Iris pigment epithelial cell (primary cell): Measurements from ENCODE around the gene GAP43.
A peak's percentile ranks its signal among the peaks of the same experiment; 100 is the strongest.

ENCODE experiments used
- DNase-seq: peaks from one replicate; pipeline ENCODE4 v3.0.0-alpha.2; 2011; ENCODE audit warnings: low read depth

Gene GAP43

DNA sequence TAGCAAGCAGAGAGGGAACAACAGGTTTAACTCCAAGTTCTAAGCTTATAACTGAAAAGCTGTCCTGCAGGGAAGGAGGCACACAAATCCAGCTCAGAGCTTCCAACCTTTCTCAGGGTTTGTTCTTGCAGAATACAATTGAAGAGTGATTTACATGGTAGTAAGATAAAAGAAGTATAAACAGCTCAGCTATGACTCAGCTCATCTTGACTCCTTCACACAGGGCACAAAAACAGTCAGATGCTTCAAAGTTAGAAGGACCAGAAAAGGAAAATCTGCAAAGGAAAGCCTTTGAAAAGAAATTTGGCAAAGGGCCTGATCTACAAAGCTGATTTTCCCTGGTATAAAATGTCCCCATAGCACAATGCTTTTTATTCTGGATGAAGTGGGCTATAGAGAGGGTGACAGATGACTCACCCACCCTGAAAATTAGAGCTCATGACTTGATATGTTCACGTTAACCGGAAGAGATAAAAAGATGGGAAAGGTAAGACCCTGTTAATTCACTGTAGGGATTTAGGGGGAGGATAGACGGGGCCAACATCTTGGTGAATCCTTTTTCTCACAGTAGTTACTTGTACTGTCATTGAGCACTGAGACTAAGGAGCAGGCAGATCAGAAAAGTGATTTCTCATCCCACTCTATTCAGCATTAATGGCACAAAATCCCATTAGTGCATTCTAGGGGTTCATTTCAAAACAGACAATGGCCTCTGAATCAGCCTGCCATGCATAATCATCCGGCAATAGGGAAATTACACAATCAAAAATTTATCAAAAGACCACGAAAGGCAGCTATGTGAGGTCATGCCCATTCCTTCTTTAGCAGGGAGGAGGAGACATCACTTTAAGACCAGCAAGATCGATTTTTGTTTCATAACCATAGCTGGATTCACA, 143.5 kb downstream of the GAP43 start:
- peak; percentile 70 for DNase-seq

DNA sequence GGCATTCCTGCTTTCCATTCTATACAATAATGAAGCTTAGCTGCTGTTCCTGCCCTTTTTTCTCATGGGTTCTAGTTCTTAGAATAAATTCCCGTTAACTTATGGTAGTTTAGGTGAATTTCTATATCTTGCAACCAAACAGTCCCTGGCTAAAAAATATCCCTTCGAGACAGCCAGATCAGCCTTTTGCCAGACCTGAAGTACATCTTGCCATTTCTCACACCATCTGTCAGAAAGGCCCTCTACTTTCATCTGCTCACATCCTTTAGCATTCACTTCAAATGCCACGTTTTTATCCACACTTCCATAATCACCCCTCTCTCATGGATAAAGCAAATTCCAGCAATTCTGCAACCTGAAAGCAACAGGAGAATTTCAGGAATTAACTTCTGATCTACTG, 145.4 kb downstream of the GAP43 start:
- DNase-seq, result no peak
